GM19043 (cell line): ENCODE results near the gene IL5.
"Not testable (repeated sequence)": the region's sequence is repeated elsewhere in the genome, so short reads cannot be mapped to it uniquely, and the experiment has no call there.

Source experiments
- ATAC-seq: cut with Tn5 transposase; IDR thresholded peaks from one replicate; pipeline ENCODE4 v1.9.1; 2021; ENCODE audit warnings: low read depth; ENCODE audit not compliant: unreplicated experiment

IL5 gene

DNA sequence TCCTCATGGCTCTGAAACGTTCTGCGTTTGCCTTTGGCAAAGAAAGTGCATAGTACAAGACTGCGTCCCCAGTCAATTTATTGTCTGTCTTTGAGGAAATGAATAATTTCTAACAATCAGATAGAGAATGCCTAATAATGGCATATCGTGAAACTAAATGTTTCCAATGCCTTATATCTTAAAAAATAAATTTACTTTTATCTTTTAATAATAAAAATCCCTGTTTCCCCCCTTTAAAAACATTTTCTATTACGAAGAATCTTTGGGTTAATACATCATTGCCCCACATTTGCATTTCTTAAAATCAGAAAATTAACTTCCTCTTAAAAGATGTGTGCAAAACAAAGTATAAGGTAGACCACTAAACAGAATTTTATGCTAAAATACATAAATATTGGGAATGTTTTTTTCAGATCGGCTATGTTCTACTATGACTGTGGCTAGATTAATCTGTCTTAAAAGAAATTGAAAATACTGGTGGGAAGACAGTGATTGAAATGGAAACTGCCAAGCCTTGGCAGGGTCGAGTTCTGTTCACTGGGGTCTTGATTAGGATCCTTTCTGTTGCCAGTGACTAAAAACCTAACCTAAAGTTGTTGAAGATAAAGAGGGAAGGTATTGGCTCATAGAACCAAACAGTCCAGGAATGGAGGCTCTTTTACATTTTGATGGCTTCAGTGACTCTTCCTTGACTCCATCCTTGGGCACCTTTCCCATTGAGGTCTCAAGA lies at the start of gene IL5:
TSS of gene IL5 (minus strand) at position 51 of the 730 bp plus-strand sequence. CDS start at position 7, 44 bp downstream.
- ATAC-seq, result no peak

DNA sequence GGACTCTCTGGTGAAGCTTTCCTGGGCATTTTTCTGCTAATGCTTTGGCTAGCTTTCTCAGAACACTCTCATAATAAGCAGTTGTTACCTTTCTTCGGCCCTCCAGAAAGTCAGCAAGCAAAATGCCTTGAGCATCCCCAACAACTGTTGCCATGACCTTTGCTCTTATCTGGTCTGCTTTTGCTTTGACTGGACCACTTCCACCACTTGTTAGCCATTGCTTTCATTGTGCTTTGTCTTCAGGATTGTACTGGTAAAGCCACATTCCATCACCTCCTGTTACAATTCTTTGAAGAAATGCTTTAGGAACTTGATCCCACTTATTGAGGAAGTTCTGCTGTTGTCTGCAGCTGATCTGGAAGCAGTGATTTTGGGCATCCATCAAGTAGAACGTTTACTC lies 49.2 kb upstream of the IL5 start:
- no peak for ATAC-seq

DNA sequence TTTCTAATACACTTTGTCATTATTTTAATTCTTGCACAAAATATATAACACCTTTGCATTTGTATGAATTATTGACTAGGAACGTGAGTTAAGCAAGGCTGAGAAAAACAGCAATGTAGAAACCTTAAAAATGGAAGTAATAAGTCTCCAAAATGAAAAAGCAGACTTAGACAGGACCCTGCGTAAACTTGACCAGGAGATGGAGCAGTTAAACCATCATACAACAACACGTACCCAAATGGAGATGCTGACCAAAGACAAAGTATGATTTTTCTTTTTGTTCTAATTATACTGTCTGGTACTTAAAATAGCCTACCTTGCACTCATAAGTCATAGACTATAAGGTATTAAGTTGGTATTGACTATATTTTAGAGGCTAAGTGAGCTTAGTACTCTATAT lies 47.8 kb upstream of the IL5 start:
- ATAC-seq, result no peak

DNA sequence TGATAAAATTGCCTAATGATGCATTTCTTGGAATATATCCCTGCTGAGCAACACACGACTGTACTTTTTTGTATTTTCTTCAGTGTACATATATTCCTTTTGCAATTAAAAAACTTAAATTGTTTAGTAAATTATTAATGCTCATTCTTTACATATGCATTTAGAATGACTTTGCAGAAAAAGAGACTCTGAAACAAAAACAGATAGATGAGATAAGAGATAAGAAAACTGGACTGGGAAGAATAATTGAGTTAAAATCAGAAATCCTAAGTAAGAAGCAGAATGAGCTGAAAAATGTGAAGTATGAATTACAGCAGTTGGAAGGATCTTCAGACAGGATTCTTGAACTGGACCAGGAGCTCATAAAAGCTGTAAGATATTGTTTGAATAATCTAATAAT lies 46.1 kb upstream of the IL5 start:
- no peak for ATAC-seq

DNA sequence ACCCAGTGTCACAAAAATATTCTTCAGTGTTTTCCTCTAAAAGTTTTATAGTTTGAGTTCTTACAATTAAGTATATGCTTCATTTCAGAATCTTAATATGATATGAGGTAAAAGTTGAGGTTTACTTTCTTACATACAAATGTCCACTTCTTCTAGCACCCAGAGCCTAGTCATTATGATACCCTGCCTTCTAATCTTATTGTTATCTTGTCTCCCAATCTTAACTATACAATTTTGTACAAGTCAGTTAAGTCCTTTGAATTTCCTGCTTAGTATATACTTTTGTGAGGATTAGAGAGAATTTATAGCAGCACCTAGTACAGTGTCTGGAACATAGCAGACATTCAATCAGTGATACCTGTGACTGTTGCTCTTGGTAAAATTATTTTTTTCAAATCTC lies 42.7 kb upstream of the IL5 start:
- no peak for ATAC-seq

DNA sequence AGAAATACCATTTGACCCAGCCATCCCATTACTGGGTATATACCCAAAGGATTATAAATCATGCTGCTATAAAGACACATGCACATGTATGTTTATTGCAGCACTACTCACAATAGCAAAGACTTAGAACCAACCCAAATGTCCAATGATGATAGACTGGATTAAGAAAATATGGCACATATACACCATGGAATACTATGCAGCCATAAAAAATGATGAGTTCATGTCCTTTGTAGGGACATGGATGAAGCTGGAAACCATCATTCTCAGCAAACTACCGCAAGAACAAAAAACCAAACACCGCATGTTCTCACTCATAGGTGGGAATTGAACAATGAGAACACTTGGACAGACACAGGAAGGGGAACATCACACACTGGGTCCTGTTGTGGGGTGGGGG lies 41.2 kb upstream of the IL5 start:
- not testable (repeated sequence) for ATAC-seq

DNA sequence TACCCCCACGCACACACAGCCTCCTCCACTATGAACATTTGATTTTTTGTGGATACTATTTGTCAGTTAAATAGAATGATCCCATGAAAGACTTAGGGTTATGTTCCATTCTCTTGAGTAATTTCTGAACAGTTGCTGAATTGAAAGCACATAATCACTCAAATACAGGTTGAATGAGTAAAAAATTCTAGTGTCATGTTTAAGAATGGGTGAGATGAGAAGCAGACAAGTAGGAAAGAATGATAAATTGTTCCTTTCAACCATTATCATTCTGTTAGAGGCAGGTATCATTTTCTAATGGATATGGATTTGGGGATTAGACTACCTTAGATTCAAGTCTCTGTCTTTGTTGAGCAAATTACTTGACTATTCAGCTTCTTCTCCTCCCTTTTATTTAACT lies 32.8 kb upstream of the IL5 start:
- no peak for ATAC-seq

DNA sequence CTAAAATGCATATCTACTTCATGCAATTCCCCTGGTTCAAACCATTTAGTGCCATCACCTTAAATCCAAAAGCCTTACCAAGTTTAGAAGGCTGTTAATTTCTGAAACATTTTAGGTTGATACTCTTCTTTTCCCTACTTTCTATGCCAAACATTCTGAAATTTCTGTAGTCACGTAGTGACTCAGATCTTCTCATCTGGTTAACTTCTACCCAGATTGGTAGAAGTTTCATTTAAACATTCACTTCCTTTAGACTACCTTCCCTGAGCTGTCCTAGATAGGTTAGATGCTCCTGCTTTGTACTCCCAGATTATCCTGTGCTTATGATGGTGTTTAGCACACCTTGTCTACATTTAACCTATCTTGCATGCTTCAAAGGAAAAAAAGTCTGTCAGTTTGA lies 23.3 kb upstream of the IL5 start:
- ATAC-seq, result no peak

DNA sequence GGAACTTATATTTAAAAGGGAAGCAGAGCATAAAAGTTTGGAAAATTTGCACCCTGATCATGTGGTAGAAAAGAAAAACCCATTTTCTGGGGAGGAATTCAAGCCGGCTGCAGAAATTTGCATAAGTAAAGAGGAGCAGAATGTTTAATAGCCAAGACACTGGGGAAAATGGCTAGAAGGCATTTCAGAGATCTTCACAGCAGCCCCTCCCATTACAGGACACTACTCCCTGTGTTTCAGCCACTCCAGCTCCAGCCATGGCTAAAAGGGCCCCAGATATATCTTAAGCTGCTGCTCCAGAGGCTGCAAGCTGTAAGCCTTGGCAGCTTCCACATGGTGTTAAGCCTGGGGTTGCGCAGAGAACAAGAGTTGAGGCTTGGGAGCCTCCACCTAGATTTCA lies 21.2 kb upstream of the IL5 start:
- not testable (repeated sequence) for ATAC-seq

DNA sequence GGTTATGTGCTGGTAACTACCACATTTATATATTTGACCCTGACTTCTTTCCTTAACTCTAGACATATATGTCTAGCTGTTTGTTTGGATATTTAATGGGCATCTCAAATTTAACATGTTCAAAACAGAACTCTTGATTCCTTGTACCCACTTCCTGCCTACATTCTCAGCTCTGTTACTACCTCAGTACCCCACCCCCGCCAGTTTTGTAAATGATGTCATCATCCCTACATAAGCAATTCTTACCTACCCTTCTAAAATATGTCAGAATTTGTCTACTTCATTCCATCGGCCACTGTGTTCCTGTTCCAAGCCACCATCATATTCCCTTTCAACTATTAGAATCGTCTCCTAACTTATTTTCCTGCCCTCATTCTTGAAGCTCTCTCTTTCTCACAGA lies 18.3 kb upstream of the IL5 start:
- no peak for ATAC-seq

DNA sequence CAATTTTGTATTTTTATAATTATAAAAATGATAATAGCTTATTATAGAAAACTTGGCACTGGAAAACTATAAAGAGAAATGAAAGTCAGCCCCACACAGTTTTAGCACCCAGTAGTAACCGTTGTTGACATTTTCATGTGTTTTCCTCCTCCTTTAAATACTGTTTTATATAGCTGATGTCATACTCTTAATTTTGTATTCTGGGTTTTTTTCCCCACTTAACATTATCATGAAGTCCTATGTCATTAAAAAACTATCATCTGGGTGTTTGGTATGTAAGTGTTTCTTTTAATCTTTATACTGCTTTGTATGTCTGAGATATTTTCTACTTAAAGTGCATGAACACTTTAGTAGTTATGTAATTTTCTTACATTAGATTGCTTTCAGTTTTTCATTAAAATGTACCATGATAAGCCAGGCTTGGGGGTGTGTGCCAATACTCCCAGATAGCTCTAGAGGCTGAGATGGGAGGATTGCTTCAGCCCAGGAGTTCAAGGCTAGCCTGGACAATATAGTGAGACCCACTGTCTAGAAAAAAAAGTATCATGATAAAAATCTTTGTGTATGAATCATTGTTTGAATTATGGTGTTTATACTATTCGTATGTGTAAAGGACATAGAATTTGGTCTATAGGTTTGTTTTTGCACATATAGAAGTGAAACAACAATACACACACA lies 16.2 kb upstream of the IL5 start:
- no peak for ATAC-seq

DNA sequence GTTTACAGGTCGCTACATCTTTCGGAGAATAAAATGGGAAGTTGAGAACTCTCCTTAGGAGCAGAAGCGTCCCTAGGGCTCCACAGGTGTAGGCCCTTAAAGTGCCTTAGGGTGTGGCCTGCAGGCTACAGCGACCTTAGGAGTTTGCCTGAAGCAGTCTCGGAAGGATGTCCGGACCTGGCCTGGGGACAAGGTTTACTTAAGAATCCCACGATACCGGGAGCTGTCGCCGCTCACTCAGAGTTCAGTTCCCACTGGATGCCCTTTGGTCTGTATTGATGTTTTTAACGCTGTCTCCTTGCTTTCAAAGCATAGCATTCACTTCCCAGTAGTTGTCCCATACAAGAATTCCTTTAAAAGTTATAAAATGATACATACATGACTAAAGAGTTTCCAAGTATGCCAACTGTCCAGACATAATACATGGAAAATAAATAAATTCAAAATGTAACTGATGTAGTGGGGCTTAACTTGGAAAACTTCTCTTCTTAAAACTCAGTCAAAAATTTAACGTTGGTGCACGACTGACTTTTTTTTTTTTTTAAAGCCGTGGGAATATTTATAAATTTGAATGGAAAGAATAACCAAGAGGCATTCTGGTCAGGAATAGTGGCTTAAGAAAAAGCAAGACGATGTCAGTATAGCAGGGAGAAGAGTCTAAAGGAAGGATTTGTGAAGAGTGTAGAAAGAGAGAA lies 14.3 kb upstream of the IL5 start:
- ATAC-seq, result peak; percentile 30

DNA sequence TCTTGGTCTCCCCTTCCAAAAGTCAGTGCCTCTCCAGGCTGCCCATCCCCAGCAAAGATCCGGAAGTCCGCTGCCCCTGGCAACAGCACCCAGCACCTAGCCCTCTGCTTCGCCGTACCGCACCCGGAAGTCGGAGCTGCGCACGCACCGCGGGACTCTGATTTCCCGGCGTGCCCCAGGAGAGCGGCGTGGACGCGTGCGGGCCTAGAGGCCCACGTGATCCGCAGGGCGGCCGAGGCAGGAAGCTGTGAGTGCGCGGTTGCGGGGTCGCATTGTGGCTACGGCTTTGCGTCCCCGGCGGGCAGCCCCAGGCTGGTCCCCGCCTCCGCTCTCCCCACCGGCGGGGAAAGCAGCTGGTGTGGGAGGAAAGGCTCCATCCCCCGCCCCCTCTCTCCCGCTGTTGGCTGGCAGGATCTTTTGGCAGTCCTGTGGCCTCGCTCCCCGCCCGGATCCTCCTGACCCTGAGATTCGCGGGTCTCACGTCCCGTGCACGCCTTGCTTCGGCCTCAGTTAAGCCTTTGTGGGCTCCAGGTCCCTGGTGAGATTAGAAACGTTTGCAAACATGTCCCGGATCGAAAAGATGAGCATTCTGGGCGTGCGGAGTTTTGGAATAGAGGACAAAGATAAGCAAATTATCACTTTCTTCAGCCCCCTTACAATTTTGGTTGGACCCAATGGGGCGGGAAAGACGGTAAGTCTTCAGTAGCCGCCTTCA lies 13.6 kb upstream of the IL5 start, which contains the start of gene RAD50:
TSS of gene RAD50 (plus strand) at position 215 of the 715 bp plus-strand sequence. CDS start at position 563, 348 bp downstream.
- ATAC-seq, result peak; percentile 97

DNA sequence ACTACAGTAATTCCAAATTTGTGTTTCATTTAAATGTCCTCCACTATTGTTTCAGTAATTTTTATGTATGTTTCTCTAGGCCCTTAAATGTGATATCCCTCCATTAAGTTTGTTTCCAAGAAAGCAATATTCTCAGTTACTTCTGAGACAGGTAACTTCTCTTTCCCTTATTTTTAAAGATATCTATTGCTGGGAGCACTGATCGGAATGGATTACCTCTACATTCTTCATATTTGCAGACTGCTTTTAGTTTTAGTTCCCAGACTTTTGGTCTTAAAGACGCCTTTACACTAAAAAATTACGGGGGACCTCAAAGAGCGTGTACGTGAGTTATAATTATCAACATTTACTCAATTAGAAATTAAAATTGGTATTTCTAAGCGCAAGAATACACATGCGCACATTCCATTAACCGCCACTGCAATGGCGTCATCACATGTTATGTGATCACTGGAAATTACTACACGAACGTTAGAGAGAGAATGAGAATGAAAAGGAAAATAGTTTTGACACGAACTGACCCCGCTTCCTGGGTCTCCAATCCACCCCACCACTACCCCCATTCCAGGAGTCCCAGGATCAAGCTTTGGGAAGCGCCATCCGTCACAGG lies 12.9 kb upstream of the IL5 start:
- no peak for ATAC-seq

DNA sequence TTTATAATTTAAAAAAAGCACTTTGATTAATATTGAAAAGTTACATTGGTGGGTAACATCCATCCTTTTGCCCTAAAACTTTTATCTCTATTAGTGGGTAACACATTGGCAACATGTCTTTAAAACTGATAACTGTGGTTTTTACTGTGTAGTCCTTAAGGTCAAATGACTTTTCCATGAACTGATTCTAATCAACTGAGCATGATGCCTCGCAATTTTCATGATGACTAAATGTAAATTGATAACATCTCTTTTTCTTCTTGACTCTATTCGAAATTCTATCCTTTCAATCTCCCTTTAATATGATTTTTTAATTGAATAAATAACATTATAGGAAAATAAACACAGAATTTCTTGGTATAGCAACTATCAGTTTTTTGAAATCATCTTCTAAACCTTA lies 6.3 kb upstream of the IL5 start:
- no peak for ATAC-seq

DNA sequence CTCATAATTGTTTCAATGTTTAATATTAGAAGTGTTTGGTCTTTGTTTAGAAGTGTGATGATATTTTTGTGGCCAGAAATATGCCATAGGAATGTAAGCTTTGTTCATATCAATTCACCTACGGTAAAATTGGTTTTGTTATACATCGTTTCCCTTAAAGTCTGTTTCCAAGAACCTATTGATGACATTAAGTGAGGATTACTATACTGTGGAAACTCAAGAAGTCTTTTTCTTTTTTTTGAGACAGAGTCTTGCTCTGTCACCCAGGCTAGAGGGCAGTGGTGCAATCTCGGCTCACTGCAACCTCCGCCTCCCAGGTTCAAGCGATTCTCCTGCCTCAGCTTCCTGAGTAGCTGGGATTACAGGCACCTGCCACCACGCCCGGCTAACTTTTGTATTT lies 5.5 kb upstream of the IL5 start:
- not testable (repeated sequence) for ATAC-seq

DNA sequence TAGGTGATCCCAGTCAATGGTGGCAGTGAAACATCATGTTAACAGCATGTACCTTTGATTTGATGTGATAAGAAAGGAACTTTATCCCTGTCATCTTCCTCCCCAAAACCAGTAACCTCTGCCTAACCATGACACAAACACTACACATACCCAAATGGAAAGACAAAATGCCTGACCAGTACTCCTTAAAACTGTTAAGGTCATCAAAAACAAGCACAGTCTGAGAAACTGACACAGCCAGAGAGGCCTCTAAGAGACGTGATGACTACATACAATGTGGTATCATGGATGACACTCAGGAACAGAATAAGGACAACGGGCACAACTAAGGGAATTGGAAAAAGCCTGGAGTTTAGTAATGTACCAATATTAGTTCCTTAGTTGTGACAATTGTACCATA lies 3.9 kb upstream of the IL5 start:
- ATAC-seq, result no peak

DNA sequence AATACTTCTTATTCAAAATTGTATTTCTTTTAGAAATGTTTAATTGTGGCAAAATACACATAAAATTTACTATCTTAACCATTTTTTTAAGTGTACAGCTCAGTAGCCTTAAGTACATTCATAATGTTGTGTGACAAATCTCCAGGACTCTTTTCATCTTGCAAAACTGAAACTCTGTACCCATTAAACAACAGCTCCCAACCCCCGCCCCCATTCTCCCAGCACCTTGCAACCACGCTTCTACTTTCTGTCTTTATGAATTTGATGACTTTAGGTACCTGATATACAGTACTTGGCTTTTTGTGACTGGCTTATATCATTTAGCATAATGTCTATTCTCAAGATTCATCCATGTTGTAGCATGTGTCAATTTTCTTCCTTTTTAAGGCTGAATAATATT lies 2.8 kb upstream of the IL5 start:
- ATAC-seq, result no peak

DNA sequence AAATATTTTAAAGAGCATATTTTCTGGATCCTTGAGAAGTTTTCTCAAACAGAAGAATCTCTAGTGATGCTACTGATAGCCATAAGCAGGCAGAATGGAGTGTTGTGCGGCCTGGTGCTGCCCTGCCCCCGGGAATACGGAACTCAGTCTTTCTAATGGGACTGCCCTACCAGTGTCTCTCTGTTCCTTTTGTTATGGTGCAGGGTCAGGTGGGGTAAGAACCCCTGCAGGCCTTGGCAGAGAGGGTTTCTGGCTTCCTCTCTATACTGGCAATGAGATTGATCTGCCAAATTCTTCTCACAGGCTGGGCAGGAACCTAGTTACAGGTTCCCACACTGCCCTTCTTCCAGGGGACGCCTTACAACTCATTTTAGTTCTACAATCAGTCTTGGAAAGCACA lies 2.6 kb downstream of the IL5 start:
- ATAC-seq, result no peak

DNA sequence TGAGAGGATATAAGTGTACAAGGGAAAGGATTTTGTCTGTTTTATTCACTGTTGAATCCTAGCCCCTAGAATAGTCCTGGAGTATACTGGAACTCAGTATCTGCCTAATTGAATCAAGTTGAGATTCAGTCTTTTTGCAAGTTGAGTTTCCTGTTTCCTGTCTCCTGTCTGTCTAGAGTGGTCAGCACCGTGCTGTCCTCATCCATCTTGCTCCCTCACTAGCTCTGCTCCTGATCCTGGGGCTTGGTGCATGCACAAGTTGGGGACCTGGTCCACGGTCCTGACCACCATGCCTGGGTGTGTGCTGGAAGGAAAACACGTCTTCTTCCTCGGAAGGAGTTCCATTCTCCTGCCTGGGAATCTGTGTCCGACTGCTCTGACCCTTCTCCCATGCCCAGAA lies 3.2 kb downstream of the IL5 start:
- ATAC-seq, result no peak

DNA sequence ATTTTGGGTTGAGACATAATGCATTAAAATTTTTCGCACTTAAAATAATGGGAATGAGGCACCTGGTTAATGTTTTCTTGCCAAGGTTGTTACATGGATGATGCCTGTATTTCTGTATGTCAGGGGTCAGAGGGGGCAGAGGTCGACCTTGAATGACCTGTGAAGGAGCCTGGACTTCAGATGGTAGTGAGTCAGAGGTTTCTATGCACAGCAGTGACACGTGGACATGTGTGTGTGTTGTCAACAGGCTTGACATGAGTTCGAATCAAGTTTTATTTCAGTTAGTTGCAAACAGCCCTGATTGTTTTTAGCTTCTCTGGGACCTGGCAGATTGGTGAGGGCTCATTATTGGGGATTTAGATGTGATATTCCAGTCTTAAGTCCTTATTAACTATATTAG lies 3.6 kb downstream of the IL5 start:
- ATAC-seq, result no peak
